PFSK-1 (cell line): ENCODE data around the gene MAZ.

Source experiments
- FOXP2 ChIP-seq: optimal IDR thresholded peaks from 2 replicates; pipeline ENCODE3; 2011; ENCODE audit warnings: borderline replicate concordance, control low read depth, inconsistent platforms; ENCODE audit not compliant: insufficient read depth; ENCODE audit errors: extremely low read length, extremely low read depth
- POLR2AphosphoS5 ChIP-seq: IDR thresholded peaks from 2 replicates; pipeline ENCODE4 v1.6.1; 2012; ENCODE audit warnings: low read depth, mild to moderate bottlenecking, control low read depth, low read length, moderate library complexity
- SIN3A ChIP-seq: IDR thresholded peaks from 2 replicates; pipeline ENCODE4 v1.6.1; 2012; ENCODE audit warnings: mild to moderate bottlenecking, low read length, moderate library complexity, borderline replicate concordance; ENCODE audit not compliant: insufficient read depth
- TAF1 ChIP-seq: IDR thresholded peaks from 2 replicates; pipeline ENCODE4 v1.6.1; 2012; ENCODE audit warnings: low read length, control low read depth, borderline replicate concordance; ENCODE audit not compliant: insufficient read depth
- TF ChIP-seq, protein P1 (sequence below), 2 experiments: IDR thresholded peaks; 2 replicates each; pipeline versions ENCODE4 v1.6.1 to v1.8.0; 2011 to 2012; ENCODE audit warnings: low read depth in 2 of 2, low read length in 2 of 2, control low read depth in 1 of 2, inconsistent platforms in 1 of 2, mild to moderate bottlenecking in 1 of 2, moderate library complexity in 1 of 2; ENCODE audit not compliant: insufficient read depth in 1 of 2

MAZ gene

GRCh38 chr16:29811170-29811895 lies 5.0 kb downstream of the MAZ start:
- TF ChIP-seq POLR2AphosphoS5 (peak; percentile 89), SIN3A (peak; percentile 78; the same call in 1 of the 2 replicates), TAF1 (0 out of 2 replicates have a peak, but pooled peaks have one; percentile 6)
- TF ChIP-seq, protein P1, sequence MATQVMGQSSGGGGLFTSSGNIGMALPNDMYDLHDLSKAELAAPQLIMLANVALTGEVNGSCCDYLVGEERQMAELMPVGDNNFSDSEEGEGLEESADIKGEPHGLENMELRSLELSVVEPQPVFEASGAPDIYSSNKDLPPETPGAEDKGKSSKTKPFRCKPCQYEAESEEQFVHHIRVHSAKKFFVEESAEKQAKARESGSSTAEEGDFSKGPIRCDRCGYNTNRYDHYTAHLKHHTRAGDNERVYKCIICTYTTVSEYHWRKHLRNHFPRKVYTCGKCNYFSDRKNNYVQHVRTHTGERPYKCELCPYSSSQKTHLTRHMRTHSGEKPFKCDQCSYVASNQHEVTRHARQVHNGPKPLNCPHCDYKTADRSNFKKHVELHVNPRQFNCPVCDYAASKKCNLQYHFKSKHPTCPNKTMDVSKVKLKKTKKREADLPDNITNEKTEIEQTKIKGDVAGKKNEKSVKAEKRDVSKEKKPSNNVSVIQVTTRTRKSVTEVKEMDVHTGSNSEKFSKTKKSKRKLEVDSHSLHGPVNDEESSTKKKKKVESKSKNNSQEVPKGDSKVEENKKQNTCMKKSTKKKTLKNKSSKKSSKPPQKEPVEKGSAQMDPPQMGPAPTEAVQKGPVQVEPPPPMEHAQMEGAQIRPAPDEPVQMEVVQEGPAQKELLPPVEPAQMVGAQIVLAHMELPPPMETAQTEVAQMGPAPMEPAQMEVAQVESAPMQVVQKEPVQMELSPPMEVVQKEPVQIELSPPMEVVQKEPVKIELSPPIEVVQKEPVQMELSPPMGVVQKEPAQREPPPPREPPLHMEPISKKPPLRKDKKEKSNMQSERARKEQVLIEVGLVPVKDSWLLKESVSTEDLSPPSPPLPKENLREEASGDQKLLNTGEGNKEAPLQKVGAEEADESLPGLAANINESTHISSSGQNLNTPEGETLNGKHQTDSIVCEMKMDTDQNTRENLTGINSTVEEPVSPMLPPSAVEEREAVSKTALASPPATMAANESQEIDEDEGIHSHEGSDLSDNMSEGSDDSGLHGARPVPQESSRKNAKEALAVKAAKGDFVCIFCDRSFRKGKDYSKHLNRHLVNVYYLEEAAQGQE (IDR thresholded peaks at IDR 0.05; ENCODE audit: insufficient read depth in 1 of 2, low read depth in 2 of 2, low read length in 2 of 2) = no peak

DNA sequence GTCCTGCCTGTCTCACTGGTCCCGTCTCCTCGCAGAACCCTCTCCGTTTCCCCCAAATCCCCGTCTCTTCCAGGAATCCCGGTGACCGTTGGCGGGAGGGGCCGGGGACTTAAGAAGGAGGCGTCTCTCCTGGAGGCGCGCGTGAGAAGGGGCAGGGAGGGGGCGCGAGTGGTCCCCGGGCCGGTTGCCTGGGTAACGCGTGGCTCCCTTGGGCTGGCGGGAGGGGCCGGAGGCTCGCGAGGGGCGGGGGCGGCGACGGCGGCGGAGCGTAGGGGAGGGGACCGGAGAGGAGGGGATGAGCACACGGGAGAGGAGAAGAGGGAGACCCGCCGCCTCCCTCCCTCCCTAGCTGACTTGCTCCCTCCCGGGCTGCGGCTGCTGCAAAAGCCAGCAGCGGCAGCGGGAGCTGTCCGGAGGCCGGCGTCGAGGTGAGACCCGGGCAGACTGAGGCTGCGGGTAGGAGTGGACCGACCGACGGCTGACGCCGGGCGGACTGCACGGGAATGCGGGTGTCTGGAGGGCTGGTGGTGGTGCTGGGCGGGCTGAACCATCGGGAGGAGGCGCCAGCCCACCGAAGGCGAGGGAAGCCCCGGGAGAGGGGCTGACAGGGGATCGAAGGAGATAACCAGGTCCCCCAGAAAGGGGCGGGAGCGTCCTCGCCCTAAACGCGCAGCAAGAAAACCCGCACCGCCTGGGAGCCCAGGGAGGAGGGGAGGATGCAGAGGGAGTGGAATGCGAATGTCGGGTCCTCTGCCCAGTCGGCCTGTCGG lies 5.8 kb downstream of the MAZ start, which contains the start of gene PRRT2:
TSS of gene PRRT2 (plus strand) at position 298 of the 770 bp plus-strand sequence. CDS start 862 bp downstream, outside the sequence.
- TF ChIP-seq FOXP2 = no peak
- TF ChIP-seq SIN3A = no peak
- TF ChIP-seq, protein P1 (IDR thresholded peaks at IDR 0.05; ENCODE audit: insufficient read depth in 1 of 2, low read depth in 2 of 2, low read length in 2 of 2) = peak in 1 of 2 experiments; percentile 34; a peak in 1 of 4 replicates
- TF ChIP-seq TAF1 = no peak
- TF ChIP-seq POLR2AphosphoS5 = no peak

DNA sequence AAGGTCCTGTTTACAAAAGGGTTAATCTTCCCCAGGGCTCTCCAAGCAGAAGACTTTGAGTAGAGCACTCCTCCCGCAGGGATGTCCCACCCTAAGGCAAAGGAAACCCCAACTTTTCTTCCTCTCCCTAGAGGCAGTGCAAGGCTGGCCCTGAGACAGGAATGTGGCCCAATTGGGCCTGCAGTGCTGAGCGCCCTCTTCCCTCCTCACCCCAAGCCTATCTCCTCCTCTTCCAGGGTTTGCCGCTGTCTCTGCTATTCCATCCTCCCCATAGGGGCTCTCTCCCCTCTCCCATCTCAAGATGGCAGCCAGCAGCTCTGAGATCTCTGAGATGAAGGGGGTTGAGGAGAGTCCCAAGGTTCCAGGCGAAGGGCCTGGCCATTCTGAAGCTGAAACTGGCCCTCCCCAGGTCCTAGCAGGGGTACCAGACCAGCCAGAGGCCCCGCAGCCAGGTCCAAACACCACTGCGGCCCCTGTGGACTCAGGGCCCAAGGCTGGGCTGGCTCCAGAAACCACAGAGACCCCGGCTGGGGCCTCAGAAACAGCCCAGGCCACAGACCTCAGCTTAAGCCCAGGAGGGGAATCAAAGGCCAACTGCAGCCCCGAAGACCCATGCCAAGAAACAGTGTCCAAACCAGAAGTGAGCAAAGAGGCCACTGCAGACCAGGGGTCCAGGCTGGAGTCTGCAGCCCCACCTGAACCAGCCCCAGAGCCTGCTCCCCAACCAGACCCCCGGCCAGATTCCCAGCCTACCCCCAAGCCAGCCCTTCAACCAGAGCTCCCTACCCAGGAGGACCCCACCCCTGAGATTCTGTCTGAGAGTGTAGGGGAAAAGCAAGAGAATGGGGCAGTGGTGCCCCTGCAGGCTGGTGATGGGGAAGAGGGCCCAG lies 6.7 kb downstream of the MAZ start:
- TF ChIP-seq POLR2AphosphoS5 = no peak
- TF ChIP-seq, protein P1 (IDR thresholded peaks at IDR 0.05; ENCODE audit: insufficient read depth in 1 of 2, low read depth in 2 of 2, low read length in 2 of 2) = no peak
- no peak for TF ChIP-seq TAF1
- no peak for TF ChIP-seq SIN3A
- no peak for TF ChIP-seq FOXP2

DNA sequence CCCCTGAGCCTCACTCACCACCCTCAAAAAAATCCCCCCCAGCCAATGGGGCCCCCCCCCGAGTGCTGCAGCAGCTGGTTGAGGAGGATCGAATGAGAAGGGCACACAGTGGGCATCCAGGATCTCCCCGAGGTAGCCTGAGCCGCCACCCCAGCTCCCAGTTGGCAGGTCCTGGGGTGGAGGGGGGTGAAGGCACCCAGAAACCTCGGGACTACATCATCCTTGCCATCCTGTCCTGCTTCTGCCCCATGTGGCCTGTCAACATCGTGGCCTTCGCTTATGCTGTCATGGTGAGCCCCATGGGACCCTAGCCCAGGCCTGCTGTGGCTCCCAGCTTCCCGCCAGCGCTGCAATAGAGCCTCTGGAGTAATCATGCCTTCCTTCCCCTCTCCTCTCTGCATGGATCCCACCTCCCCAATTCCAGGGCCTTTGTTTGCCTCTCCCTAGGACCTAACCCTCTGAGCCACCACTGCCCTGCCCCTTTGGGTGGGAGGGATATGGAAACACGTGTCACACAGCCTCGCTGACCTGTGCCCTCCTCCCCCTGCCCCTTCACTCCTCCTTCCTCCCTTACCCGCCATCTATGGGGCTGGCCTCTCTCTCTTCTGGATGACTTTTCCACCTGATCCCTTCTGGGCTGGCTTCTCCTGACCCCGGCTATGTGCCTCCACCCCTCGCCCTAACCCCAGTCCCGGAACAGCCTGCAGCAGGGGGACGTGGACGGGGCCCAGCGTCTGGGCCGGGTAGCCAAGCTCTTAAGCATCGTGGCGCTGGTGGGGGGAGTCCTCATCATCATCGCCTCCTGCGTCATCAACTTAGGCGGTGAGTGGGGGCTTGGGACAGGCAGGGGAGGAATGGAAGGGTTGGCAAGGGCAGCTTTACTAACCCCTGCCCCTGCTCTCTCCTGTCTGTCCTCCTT lies 7.6 kb downstream of the MAZ start:
- TF ChIP-seq, protein P1 (IDR thresholded peaks at IDR 0.05; ENCODE audit: insufficient read depth in 1 of 2, low read depth in 2 of 2, low read length in 2 of 2) = no peak
- TF ChIP-seq FOXP2 (no peak), TAF1 (no peak), SIN3A (no peak), POLR2AphosphoS5 (no peak)
